CD8-positive, alpha-beta memory T cell (primary cell): ENCODE results near the gene TMEM220. TPM values are rescaled to one million over a fixed set of nuclear protein-coding genes. Genes with fewer than 3 reads are reported as not detected.
A peak's percentile ranks its signal among the peaks of the same experiment; 100 is the strongest.

Experiments used
- CTCF ChIA-PET: fragments of 350-600 bp; sonication (Branson Sonifier 250); formaldehyde crosslinking; loops from one replicate; lab custom pipeline; 2021; ENCODE audit warnings: antibody characterized with exemption; lab: Charles Lee
- POLR2A ChIA-PET: fragments of 350-600 bp; sonication (Branson Sonifier 250); formaldehyde crosslinking; loops from one replicate; lab custom pipeline; 2021; ENCODE audit warnings: antibody characterized with exemption; lab: Charles Lee
- DNase-seq, 5 donors: peaks; one replicate each; pipeline versions ENCODE4 v3.0.0 to v3.0.0-alpha.2; 2020 to 2022; ENCODE audit warnings: mixed read lengths in 1 of 5
- H3K27ac ChIP-seq: one replicate; pipeline ENCODE4 v1.7.0; 2013; ENCODE audit warnings: low read depth, mild to moderate bottlenecking, low read length, moderate library complexity
- H3K27me3 ChIP-seq: 2 replicates; pipeline ENCODE4 v1.7.0; 2013; ENCODE audit warnings: low read length, mild to moderate bottlenecking; ENCODE audit not compliant: insufficient read depth, poor library complexity, severe bottlenecking
- H3K36me3 ChIP-seq: 2 replicates; pipeline ENCODE4 v1.7.0; 2013; ENCODE audit warnings: mild to moderate bottlenecking, low read length, moderate library complexity; ENCODE audit not compliant: insufficient read depth
- H3K4me1 ChIP-seq: 2 replicates; pipeline ENCODE4 v1.7.0; 2013; ENCODE audit warnings: mild to moderate bottlenecking, low read length, moderate library complexity; ENCODE audit not compliant: insufficient read depth
- H3K4me3 ChIP-seq: 2 replicates; pipeline ENCODE4 v1.7.0; 2013; ENCODE audit warnings: mild to moderate bottlenecking, low read length
- H3K9me3 ChIP-seq: 2 replicates; pipeline ENCODE4 v1.7.0; 2013; ENCODE audit warnings: mild to moderate bottlenecking, low read length
- H3K27ac Mint-ChIP-seq, 8 donors: one replicate each; pipeline ENCODE4 v1.8.0; 2020 to 2021; ENCODE audit warnings: mixed read lengths in 8 of 8, mild to moderate bottlenecking in 6 of 8, inconsistent platforms in 3 of 8, moderate library complexity in 3 of 8
- H3K27me3 Mint-ChIP-seq, 2 donors: one replicate each; pipeline ENCODE4 v1.8.0; 2020 to 2021; ENCODE audit warnings: mixed read lengths in 2 of 2, mild to moderate bottlenecking in 1 of 2, moderate library complexity in 1 of 2
- H3K36me3 Mint-ChIP-seq, 3 donors: one replicate each; pipeline ENCODE4 v1.8.0; 2020 to 2021; ENCODE audit warnings: mixed read lengths in 3 of 3, inconsistent platforms in 1 of 3, mild to moderate bottlenecking in 1 of 3
- H3K4me1 Mint-ChIP-seq, 3 donors: one replicate each; pipeline ENCODE4 v1.8.0; 2020 to 2021; ENCODE audit warnings: mixed read lengths in 3 of 3, inconsistent platforms in 1 of 3, mild to moderate bottlenecking in 1 of 3
- H3K4me3 Mint-ChIP-seq, 7 donors: one replicate each; pipeline ENCODE4 v1.8.0; 2020 to 2021; ENCODE audit warnings: mixed read lengths in 7 of 7, mild to moderate bottlenecking in 6 of 7, moderate library complexity in 4 of 7, inconsistent platforms in 2 of 7
- H3K9me3 Mint-ChIP-seq, 5 donors: one replicate each; pipeline ENCODE4 v1.8.0; 2020 to 2022; ENCODE audit warnings: mixed read lengths in 5 of 5, mild to moderate bottlenecking in 3 of 5, moderate library complexity in 2 of 5, inconsistent platforms in 1 of 5
- polyA plus RNA-seq: library from polyadenylated mRNA; unstranded; fragments of 300-500 nt; fragmentation: Illumina TruSeq; gene quantifications from one replicate; pipeline ENCODE4 v1.2.3, GENCODE V29; 2021
- total RNA-seq, 2 experiments: library from RNA; stranded (reverse); gene quantifications; one replicate each; pipeline ENCODE4 v1.2.3, GENCODE V29; 2021

Gene TMEM220
- total RNA-seq (1 to 10 TPM in 1 of 2 experiments, under 1 TPM in 1; 0.55 to 1.1 TPM), polyA plus RNA-seq (1.4 TPM)

- Mint-ChIP-seq H3K4me1 (peaks cover 6 to 11% (median 8%) of the 10 kb centered on the region in 3 donors), H3K36me3 (no peaks in the 10 kb centered on the region), H3K9me3 (no peaks in the 10 kb centered on the region), H3K4me3 (peak within 1 kb of the TSS; percentile 80 to 92 (median 87)), H3K27ac (peak within 1 kb of the TSS in 6 of 8 donors; percentile 4 to 55 (median 40)), H3K27me3 (peaks cover 5 to 22% of the 10 kb centered on the region in 2 donors)
- H3K36me3 ChIP-seq, result no peaks in the 10 kb centered on the region
- POLR2A ChIA-PET, result interaction anchor here (1.5 kb wide), 1 partner anchor 30 kb away, joined by 3 read pairs; no protein-coding TSS in a partner anchor
- no peaks in the 10 kb centered on the region for H3K9me3 ChIP-seq
- no peaks in the 10 kb centered on the region for H3K27me3 ChIP-seq
- peak in 4 of 5 donors; percentile 2 to 49 (median 8) for DNase-seq
- H3K4me3 ChIP-seq, result peak within 1 kb of the TSS; percentile 47
- peaks cover 10% of the 10 kb centered on the region for H3K4me1 ChIP-seq
- CTCF ChIA-PET, result no interaction called here
- no peak within 1 kb of the TSS for H3K27ac ChIP-seq
Observed at GRCh38 chr17:10729334-10730193, at the start of gene TMEM220. Gene TMEM220, minus strand, starts transcription at chr17:10730023. Its CDS starts 172 bp downstream, at chr17:10729851.

DNA sequence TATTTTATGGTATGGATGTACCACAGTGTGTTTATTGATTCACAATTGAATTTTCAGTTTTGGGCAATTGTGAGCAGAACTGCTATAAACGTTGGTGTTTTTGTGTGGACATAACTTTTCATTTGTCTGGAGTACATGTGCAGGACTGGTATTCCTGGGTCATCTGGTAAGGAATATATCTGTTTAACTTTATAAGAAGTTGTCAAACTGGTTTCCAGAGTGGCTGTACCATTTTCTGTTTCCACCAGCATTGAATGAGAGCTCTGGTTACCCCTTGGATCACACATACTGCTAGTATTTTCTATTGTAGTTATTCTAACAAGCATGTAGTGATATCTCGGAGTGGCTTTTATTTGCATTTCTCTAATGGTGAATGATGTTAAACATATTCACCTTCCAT, 49.8 kb upstream of the TMEM220 start:
- H3K27ac ChIP-seq, result no peak overlapping the region
- Mint-ChIP-seq H3K27me3 (peaks cover 0 to 9% of the 10 kb centered on the region in 2 donors), H3K9me3 (peaks cover 2 to 14% (median 11%) of the 10 kb centered on the region in 5 donors), H3K27ac (no peak overlapping the region), H3K36me3 (peaks cover 0 to 12% (median 0%) of the 10 kb centered on the region in 3 donors), H3K4me1 (no peaks in the 10 kb centered on the region), H3K4me3 (no peak overlapping the region)
- no peak for DNase-seq
- H3K27me3 ChIP-seq, result no peaks in the 10 kb centered on the region
- no peaks in the 10 kb centered on the region for H3K36me3 ChIP-seq
- CTCF ChIA-PET, result no interaction called here
- H3K4me1 ChIP-seq, result no peaks in the 10 kb centered on the region
- H3K4me3 ChIP-seq, result no peak overlapping the region
- POLR2A ChIA-PET, result no interaction called here
- H3K9me3 ChIP-seq, result no peaks in the 10 kb centered on the region

DNA sequence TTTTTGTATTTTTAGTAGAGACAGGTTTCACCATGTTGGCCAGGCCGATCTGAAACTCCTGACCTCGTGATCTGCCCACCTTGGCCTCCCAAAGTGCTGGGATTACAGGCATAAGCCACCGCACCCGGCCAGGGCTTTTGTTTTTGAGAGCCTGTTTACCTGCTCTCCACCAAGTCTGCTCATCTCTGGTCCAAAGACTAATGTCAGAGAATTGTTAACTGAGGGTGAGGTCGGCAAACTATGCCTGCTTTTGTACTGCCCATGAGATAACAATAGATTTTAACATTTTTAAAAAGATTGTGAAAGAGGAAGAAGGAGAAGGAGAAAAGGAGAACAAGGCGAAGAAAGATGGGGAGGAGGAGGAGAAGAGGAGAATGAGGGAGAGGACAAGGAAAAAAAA, 48.1 kb upstream of the TMEM220 start:
- Mint-ChIP-seq H3K27ac (no peak overlapping the region), H3K4me1 (no peaks in the 10 kb centered on the region), H3K27me3 (peaks cover 2 to 6% of the 10 kb centered on the region in 2 donors), H3K4me3 (no peak overlapping the region), H3K36me3 (peaks cover 0 to 9% (median 0%) of the 10 kb centered on the region in 3 donors), H3K9me3 (peaks cover 0 to 10% (median 6%) of the 10 kb centered on the region in 5 donors)
- Histone ChIP-seq H3K27ac (no peak overlapping the region), H3K9me3 (no peaks in the 10 kb centered on the region), H3K36me3 (no peaks in the 10 kb centered on the region), H3K4me3 (no peak overlapping the region), H3K27me3 (no peaks in the 10 kb centered on the region), H3K4me1 (no peaks in the 10 kb centered on the region)
- ChIA-PET POLR2A (no interaction called here), CTCF (no interaction called here)
- no peak for DNase-seq

DNA sequence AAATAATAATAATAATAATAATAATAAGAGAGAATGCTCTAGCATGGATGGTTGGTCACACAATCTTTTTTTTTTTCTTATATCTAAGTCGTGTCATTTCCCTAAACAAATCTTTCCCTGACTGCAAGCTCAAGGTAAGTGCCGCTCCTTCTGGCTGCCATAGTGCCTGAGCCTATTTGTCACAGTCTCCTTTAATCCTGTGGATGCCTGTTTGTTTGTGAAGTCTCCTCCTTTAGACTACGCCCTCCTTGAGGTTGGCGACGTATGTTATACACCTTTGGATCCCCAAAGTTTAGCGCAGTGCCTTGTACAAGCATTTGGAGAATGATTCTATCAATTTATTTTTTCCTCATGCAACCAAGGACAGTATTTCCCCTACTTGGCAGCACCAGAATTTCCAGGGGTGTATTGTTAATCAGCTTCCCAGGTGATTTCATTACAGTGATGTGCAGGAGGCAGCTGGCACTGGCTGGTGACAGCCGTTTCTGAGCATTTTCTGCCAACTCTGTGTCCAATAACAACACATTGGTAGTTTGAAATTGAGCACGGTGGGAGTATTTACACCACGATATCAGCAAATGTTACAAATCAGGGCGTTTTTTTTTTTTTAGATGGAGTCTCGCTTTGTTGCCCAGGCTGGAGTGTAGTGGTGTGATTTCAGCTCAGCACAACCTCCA, 47.4 kb upstream of the TMEM220 start:
- Mint-ChIP-seq H3K4me3 (no peak overlapping the region), H3K4me1 (no peaks in the 10 kb centered on the region)
- CTCF ChIA-PET, result no interaction called here

GRCh38 chr17:10776381-10776780, 46.6 kb upstream of the TMEM220 start:
- Mint-ChIP-seq H3K27ac (no peak overlapping the region), H3K27me3 (peaks cover 2 to 6% of the 10 kb centered on the region in 2 donors), H3K4me3 (no peak overlapping the region), H3K36me3 (peaks cover 0 to 11% (median 0%) of the 10 kb centered on the region in 3 donors), H3K9me3 (peaks cover 6 to 20% (median 11%) of the 10 kb centered on the region in 5 donors), H3K4me1 (no peaks in the 10 kb centered on the region)
- CTCF ChIA-PET, result no interaction called here
- Histone ChIP-seq H3K9me3 (peaks cover 4% of the 10 kb centered on the region), H3K36me3 (no peaks in the 10 kb centered on the region), H3K4me3 (no peak overlapping the region), H3K27me3 (no peaks in the 10 kb centered on the region), H3K4me1 (no peaks in the 10 kb centered on the region), H3K27ac (no peak overlapping the region)
- no peak for DNase-seq
- POLR2A ChIA-PET, result no interaction called here

More for the DNA sequence above, 47.4 kb upstream of the TMEM220 start:
- Histone ChIP-seq H3K4me3 (no peak overlapping the region), H3K36me3 (no peaks in the 10 kb centered on the region), H3K9me3 (peaks cover 3% of the 10 kb centered on the region), H3K27ac (no peak overlapping the region), H3K27me3 (no peaks in the 10 kb centered on the region), H3K4me1 (no peaks in the 10 kb centered on the region)
- no peak for DNase-seq
- Mint-ChIP-seq H3K36me3 (peaks cover 0 to 7% (median 0%) of the 10 kb centered on the region in 3 donors), H3K9me3 (peaks cover 2 to 13% (median 6%) of the 10 kb centered on the region in 5 donors), H3K27ac (no peak overlapping the region), H3K27me3 (peaks cover 2 to 3% of the 10 kb centered on the region in 2 donors)
- POLR2A ChIA-PET, result no interaction called here

- Mint-ChIP-seq H3K27ac (no peak overlapping the region), H3K9me3 (peaks cover 6 to 21% (median 13%) of the 10 kb centered on the region in 5 donors), H3K27me3 (peaks cover 2 to 7% of the 10 kb centered on the region in 2 donors), H3K4me3 (peak overlapping the region in 1 of 7 donors; percentile 14), H3K36me3 (peaks cover 0 to 12% (median 0%) of the 10 kb centered on the region in 3 donors), H3K4me1 (no peaks in the 10 kb centered on the region)
- Histone ChIP-seq H3K9me3 (peaks cover 4% of the 10 kb centered on the region), H3K27ac (no peak overlapping the region), H3K4me3 (no peak overlapping the region), H3K36me3 (no peaks in the 10 kb centered on the region), H3K27me3 (no peaks in the 10 kb centered on the region), H3K4me1 (no peaks in the 10 kb centered on the region)
- no peak for DNase-seq
- ChIA-PET CTCF (no interaction called here), POLR2A (no interaction called here)
Observed at GRCh38 chr17:10775740-10776356, 46.0 kb upstream of the TMEM220 start.

DNA sequence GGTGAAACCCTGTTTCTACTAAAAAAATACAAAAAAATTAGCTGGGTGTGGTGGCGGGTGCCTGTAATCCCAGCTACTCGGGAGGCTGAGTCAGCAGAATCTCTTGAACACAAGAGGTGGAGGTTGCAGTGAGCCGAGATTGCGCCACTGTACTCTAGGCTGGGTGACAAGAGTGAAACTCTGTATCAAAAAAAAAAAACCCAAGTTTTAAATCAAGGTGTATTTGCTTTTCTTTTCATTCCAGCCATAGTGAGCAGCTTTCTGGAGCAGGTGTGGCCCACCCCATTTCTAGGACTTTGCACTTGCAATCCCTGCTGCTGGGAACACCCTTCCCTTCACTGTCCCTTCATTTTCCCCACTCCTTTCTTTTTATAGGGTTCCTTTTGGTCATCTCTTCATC, 45.2 kb upstream of the TMEM220 start:
- Mint-ChIP-seq H3K27ac (no peak overlapping the region), H3K27me3 (peaks cover 2 to 4% of the 10 kb centered on the region in 2 donors), H3K9me3 (peaks cover 6 to 21% (median 13%) of the 10 kb centered on the region in 5 donors), H3K4me3 (no peak overlapping the region), H3K4me1 (no peaks in the 10 kb centered on the region), H3K36me3 (peaks cover 0 to 12% (median 0%) of the 10 kb centered on the region in 3 donors)
- Histone ChIP-seq H3K27ac (no peak overlapping the region), H3K36me3 (no peaks in the 10 kb centered on the region), H3K4me1 (no peaks in the 10 kb centered on the region), H3K27me3 (no peaks in the 10 kb centered on the region), H3K9me3 (peaks cover 4% of the 10 kb centered on the region), H3K4me3 (no peak overlapping the region)
- ChIA-PET CTCF (no interaction called here), POLR2A (no interaction called here)
- DNase-seq, result no peak
